ENCODE measurements around the gene RNLS.

DNA sequence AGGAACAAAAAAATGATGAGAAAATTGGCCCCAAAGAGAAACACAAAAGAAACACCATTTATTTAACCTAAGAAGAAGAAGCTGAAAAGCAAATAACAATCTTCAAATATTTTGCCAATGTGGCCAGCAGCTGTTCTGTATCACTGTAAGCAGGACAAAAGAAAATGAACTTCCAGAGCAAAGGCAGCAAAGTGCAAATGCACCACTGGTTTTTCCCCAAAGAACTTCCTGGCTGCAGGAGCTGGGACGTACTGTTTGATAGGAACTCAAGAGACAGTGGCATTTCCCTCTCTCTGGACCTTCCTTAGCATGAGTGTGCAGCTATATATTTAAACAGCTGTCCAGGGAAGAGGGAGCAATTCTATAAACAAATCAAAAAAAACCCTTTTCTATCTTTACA is 60.4 kb downstream of the RNLS start:
- TF ChIP-seq, protein P1, sequence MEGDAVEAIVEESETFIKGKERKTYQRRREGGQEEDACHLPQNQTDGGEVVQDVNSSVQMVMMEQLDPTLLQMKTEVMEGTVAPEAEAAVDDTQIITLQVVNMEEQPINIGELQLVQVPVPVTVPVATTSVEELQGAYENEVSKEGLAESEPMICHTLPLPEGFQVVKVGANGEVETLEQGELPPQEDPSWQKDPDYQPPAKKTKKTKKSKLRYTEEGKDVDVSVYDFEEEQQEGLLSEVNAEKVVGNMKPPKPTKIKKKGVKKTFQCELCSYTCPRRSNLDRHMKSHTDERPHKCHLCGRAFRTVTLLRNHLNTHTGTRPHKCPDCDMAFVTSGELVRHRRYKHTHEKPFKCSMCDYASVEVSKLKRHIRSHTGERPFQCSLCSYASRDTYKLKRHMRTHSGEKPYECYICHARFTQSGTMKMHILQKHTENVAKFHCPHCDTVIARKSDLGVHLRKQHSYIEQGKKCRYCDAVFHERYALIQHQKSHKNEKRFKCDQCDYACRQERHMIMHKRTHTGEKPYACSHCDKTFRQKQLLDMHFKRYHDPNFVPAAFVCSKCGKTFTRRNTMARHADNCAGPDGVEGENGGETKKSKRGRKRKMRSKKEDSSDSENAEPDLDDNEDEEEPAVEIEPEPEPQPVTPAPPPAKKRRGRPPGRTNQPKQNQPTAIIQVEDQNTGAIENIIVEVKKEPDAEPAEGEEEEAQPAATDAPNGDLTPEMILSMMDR (IDR thresholded peaks at IDR 0.05) = no peak
- no peak for TF ChIP-seq POLR2A (IDR thresholded peaks at IDR 0.05)

All from testis (tissue), 2 donors.